Adrenal gland (tissue), 5 donors: ENCODE measurements around the gene FMR1NB.

Experiments used
- POLR2A ChIP-seq, 2 donors: fragments of 450-650 bp; IDR thresholded peaks; one replicate each; pipeline ENCODE4 v1.6.1; 2017; ENCODE audit warnings: antibody characterized with exemption in 2 of 2, mild to moderate bottlenecking in 2 of 2, moderate library complexity in 1 of 2
- TF ChIP-seq, protein P1 (sequence below), 6 experiments: fragments of 450-650 bp in 4 of 6; fragments of 200-600 bp in 2 of 6; sonication (generic) in 1 of 6; IDR thresholded peaks; 1 replicate in 5 of 6; 2 replicates in 1 of 6; pipeline versions ENCODE4 v1.5.1 to v1.8.0; 2016 to 2021; ENCODE audit warnings: antibody characterized with exemption in 6 of 6, mild to moderate bottlenecking in 2 of 6, moderate library complexity in 1 of 6
- donor health status: DM: no; HTN: no; CAD: no.

DNA sequence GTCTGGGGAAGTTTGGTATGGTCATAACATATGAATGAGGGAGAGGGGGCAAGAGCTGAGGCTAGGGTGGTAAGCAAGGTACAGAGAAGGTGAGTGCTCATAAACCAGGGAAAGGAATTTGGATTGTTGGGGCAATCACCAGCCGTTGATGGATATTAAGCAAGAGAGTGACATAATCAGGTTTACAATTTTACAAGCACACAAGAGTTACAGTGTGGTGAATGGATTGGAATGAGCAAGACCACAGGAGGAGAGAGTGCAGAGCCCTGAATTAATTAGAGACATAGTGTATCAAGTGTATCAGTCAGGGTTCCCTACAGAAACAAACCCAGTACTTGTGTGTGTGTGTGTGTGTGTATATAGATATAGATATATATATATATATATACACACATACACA lies 18.7 kb upstream of the FMR1NB start:
- no peak for TF ChIP-seq POLR2A (IDR thresholded peaks at IDR 0.05)
- TF ChIP-seq, protein P1, sequence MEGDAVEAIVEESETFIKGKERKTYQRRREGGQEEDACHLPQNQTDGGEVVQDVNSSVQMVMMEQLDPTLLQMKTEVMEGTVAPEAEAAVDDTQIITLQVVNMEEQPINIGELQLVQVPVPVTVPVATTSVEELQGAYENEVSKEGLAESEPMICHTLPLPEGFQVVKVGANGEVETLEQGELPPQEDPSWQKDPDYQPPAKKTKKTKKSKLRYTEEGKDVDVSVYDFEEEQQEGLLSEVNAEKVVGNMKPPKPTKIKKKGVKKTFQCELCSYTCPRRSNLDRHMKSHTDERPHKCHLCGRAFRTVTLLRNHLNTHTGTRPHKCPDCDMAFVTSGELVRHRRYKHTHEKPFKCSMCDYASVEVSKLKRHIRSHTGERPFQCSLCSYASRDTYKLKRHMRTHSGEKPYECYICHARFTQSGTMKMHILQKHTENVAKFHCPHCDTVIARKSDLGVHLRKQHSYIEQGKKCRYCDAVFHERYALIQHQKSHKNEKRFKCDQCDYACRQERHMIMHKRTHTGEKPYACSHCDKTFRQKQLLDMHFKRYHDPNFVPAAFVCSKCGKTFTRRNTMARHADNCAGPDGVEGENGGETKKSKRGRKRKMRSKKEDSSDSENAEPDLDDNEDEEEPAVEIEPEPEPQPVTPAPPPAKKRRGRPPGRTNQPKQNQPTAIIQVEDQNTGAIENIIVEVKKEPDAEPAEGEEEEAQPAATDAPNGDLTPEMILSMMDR (IDR thresholded peaks at IDR 0.05): no peak
